Right ventricle myocardium superior (tissue), 1 donor: ENCODE results near the gene PRR33. TPM values are rescaled to one million over a fixed set of nuclear protein-coding genes. Genes with fewer than 3 reads are reported as not detected.

Source experiments
- microRNA-seq: library from miRNA; unstranded; fragments of <30 nt; microRNA quantifications from one replicate; pipeline ENCODE4 v1.2.0, GENCODE V29; 2020
- total RNA-seq: library from RNA; stranded (reverse); fragmentation: NEBNext Ultra II Directional; extraction: Animal tissue kit (Norgen Biotek cat#: 25700); gene quantifications from one replicate; pipeline ENCODE4 v1.2.1, GENCODE V29; 2021
- donor health status: DM: no; HTN: yes; CAD: no; lungs with severe emphysema.

Gene PRR33
- total RNA-seq, 1 donor from 2014 or later: 5.8 TPM

Small RNA genes lying within 50 kb of the gene (microRNA-seq; reads per million reads assigned to microRNA genes)
- gene MIR4298 (not detected), gene MIR7847 (not detected)

Other genes with a start within 250 kb of the PRR33 start
- gene KRTAP5-6, start 194.7 kb downstream of the PRR33 start, total RNA-seq: not detected
- 1.1 TPM for gene IFITM10, start 141.3 kb downstream of the PRR33 start, total RNA-seq
- gene CTSD, start 128.0 kb downstream of the PRR33 start, total RNA-seq: 986 TPM
- gene SYT8, start 56.9 kb downstream of the PRR33 start, total RNA-seq: not detected
- gene TNNI2, start 52.9 kb downstream of the PRR33 start, total RNA-seq: not detected
- 23.0 TPM for gene LSP1, start 38.8 kb downstream of the PRR33 start, total RNA-seq
- 35.7 TPM for gene TNNT3, start 27.8 kb upstream of the PRR33 start, total RNA-seq
- 99.3 TPM for gene MRPL23, start 55.4 kb upstream of the PRR33 start, total RNA-seq
- 420 TPM for gene H19, start 105.9 kb upstream of the PRR33 start, total RNA-seq
- gene IGF2, start 247.5 kb upstream of the PRR33 start, total RNA-seq: 79.9 TPM